Spleen (tissue), 7 donors: ENCODE results near the gene ROMO1.
"Not testable (repeated sequence)": the region's sequence is repeated elsewhere in the genome, so short reads cannot be mapped to it uniquely, and the experiment has no call there.

ENCODE experiments used
- POLR2A ChIP-seq, 3 donors: fragments of 450-650 bp; IDR thresholded peaks; one replicate each; pipeline ENCODE4 v1.5.1; 2017; ENCODE audit warnings: antibody characterized with exemption in 3 of 3, mild to moderate bottlenecking in 1 of 3
- TF ChIP-seq, protein P1 (sequence below), 11 experiments: fragments of 200-600 bp in 7 of 11; fragments of 450-650 bp in 4 of 11; sonication (generic) in 4 of 11; IDR thresholded peaks in 8 of 11; conservative IDR thresholded peaks in 3 of 11; 1 replicate in 7 of 11; 2 replicates in 4 of 11; pipeline versions ENCODE4 v1.4.0 to v1.8.0; 2016 to 2021; ENCODE audit warnings: antibody characterized with exemption in 11 of 11, inconsistent platforms in 4 of 11, mild to moderate bottlenecking in 1 of 11
- donor health status: DM: no; HTN: no; CAD: no; lungs with moderate emphysema.
- donor health status: DM: no; HTN: no; CAD: no.
- donor health status: DM: no; HTN: no; CAD: no.

DNA sequence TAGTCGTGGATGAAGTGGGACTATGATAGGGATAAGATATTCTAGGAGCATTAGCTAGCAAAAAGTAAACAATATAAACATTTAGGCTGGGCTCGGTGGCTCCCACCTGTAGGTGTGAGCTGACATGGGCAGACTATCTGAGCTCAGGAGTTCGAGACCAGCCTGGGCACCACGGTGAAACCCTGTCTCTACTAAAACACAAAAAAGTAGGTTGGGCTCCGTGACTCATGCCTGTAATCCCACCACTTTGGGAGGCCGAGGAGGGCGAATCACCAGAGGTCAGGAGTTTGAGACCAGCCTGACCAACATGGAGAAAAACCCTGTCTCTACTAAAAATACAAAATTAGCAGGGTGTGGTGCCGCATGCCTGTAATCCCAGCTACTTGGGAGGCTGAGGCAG lies 19.1 kb downstream of the ROMO1 start:
- TF ChIP-seq, protein P1, sequence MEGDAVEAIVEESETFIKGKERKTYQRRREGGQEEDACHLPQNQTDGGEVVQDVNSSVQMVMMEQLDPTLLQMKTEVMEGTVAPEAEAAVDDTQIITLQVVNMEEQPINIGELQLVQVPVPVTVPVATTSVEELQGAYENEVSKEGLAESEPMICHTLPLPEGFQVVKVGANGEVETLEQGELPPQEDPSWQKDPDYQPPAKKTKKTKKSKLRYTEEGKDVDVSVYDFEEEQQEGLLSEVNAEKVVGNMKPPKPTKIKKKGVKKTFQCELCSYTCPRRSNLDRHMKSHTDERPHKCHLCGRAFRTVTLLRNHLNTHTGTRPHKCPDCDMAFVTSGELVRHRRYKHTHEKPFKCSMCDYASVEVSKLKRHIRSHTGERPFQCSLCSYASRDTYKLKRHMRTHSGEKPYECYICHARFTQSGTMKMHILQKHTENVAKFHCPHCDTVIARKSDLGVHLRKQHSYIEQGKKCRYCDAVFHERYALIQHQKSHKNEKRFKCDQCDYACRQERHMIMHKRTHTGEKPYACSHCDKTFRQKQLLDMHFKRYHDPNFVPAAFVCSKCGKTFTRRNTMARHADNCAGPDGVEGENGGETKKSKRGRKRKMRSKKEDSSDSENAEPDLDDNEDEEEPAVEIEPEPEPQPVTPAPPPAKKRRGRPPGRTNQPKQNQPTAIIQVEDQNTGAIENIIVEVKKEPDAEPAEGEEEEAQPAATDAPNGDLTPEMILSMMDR (IDR thresholded peaks at IDR 0.05 in 8 of 11, conservative IDR thresholded peaks at IDR 0.05 in 3 of 11) = not testable (repeated sequence)
- TF ChIP-seq POLR2A (IDR thresholded peaks at IDR 0.05) = not testable (repeated sequence)
